Endothelial cell (in vitro differentiated cells): ENCODE results near the gene SLC35F6. TPM values are rescaled to one million over a fixed set of nuclear protein-coding genes. Genes with fewer than 3 reads are reported as not detected.

ENCODE experiments used
- DNase-seq: peaks from one replicate; pipeline ENCODE4 v3.0.0; 2021; ENCODE audit warnings: low spot score
- H3K27ac Mint-ChIP-seq: one replicate; pipeline ENCODE4 v1.8.0; 2021; ENCODE audit warnings: mixed read lengths, inconsistent platforms; ENCODE audit not compliant: unreplicated experiment
- H3K27me3 Mint-ChIP-seq: one replicate; pipeline ENCODE4 v1.8.0; 2021; ENCODE audit warnings: mild to moderate bottlenecking, moderate library complexity, mixed read lengths, inconsistent platforms; ENCODE audit not compliant: unreplicated experiment
- H3K36me3 Mint-ChIP-seq: one replicate; pipeline ENCODE4 v1.8.0; 2021; ENCODE audit warnings: mild to moderate bottlenecking, low read depth, mixed read lengths, inconsistent platforms; ENCODE audit not compliant: unreplicated experiment
- H3K4me1 Mint-ChIP-seq: one replicate; pipeline ENCODE4 v1.8.0; 2021; ENCODE audit warnings: mild to moderate bottlenecking, mixed read lengths, inconsistent platforms; ENCODE audit not compliant: unreplicated experiment
- H3K4me3 Mint-ChIP-seq: one replicate; pipeline ENCODE4 v1.8.0; 2021; ENCODE audit warnings: mild to moderate bottlenecking, mixed read lengths, inconsistent platforms; ENCODE audit not compliant: unreplicated experiment
- H3K9me3 Mint-ChIP-seq: one replicate; pipeline ENCODE4 v1.8.0; 2021; ENCODE audit warnings: mixed read lengths, inconsistent platforms; ENCODE audit not compliant: unreplicated experiment
- CTCF ChIP-seq: fragments of 200-600 bp; sonication (generic); IDR thresholded peaks from one replicate; pipeline ENCODE4 v1.5.0; 2021; ENCODE audit warnings: antibody characterized with exemption; ENCODE audit not compliant: unreplicated experiment
- total RNA-seq: library from RNA; stranded (reverse); fragmentation: NEBNext Ultra II Directional; extraction: Animal tissue kit (Norgen Biotek cat#: 25700); gene quantifications from one replicate; pipeline ENCODE4 v1.2.1, GENCODE V29; 2021; ENCODE audit not compliant: unreplicated experiment

SLC35F6 gene
- total RNA-seq, 1 donor from 2014 or later = 23.8 TPM

DNA sequence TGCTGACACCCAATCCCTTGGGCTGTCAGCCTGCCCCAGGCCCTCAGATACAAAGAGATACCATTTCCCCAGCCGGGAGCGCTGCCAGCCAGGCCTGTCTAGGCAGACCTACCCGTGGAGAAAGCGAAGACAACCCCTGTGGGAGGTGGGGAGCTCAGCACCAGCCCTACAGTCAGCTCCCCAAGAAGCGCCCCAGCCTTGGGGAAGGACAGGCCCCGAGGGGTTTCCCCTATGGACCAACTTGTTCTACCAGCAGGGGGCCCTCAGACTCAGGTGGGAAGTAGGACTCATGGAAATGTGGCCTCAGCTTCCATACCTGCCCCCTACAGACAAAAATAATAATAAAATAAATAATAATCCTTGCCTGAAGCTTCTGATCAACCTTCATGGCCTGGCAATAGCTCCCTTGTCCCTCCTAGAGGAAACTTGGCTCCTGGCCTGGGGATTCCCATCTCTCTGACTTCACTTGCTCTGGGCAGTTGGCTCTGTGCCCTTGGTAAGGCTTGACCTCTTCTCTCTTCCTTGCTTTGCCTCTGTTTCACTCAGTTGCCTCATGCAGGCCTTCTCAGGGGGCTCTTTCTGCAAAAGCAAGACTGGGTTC, 7.0 kb downstream of the SLC35F6 start:
- DNase-seq = peak; percentile 33
- TF ChIP-seq CTCF = peak; percentile 65
- H3K27me3 Mint-ChIP-seq = peaks cover 3% of the 10 kb centered on the region
- H3K27ac Mint-ChIP-seq = no peak overlapping the region
- no peaks in the 10 kb centered on the region for H3K9me3 Mint-ChIP-seq
- no peaks in the 10 kb centered on the region for H3K36me3 Mint-ChIP-seq
- H3K4me1 Mint-ChIP-seq = peaks cover 7% of the 10 kb centered on the region
- H3K4me3 Mint-ChIP-seq = no peak overlapping the region

DNA sequence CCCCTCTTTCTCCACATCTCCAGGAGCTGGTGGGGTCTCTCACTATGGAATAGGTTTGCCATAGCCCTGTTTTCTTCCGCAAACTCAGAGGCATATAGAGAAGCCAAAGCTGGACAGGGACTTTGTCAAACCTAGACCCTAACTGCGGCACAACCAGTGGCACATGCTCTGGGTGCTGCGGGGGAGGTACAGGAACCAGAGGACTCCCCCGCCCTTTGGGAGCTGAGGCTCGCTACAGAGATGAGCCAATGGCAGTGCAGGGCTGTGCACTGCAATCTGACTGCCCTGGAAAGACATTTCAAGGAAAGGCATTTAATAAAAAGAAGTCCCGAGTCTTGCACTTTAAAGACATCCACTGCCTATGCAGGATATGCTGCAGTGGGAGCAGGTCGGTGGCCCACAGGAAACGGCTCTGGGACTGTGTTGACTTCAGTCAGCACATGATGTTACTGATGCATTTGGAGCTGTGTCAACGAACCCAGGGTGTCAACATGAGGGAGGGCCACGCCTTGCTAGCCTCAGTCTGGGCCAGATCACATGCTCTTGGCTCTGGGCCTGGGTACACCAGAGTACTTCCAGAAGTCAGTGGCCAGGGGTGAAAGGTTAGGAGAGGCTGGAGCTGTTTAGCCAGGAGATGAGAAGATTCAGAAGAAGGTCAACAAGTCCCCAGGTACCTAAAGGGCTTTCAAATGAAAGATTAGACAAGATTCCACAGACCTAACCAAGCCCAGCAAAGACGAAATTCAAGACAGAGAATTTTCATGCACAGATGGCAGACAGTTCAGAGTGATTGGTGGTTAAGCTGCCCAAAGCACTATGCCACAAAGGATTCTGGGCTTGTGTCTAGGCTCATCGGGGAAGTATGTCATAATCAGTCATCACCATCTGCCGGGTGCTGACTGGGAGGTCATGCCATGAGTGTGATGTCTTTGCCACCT, 8.2 kb downstream of the SLC35F6 start:
- peaks cover 7% of the 10 kb centered on the region for H3K4me1 Mint-ChIP-seq
- DNase-seq = no peak
- peaks cover 3% of the 10 kb centered on the region for H3K27me3 Mint-ChIP-seq
- no peaks in the 10 kb centered on the region for H3K9me3 Mint-ChIP-seq
- no peak for TF ChIP-seq CTCF
- peaks cover 4% of the 10 kb centered on the region for H3K36me3 Mint-ChIP-seq
- H3K27ac Mint-ChIP-seq = no peak overlapping the region
- no peak overlapping the region for H3K4me3 Mint-ChIP-seq

DNA sequence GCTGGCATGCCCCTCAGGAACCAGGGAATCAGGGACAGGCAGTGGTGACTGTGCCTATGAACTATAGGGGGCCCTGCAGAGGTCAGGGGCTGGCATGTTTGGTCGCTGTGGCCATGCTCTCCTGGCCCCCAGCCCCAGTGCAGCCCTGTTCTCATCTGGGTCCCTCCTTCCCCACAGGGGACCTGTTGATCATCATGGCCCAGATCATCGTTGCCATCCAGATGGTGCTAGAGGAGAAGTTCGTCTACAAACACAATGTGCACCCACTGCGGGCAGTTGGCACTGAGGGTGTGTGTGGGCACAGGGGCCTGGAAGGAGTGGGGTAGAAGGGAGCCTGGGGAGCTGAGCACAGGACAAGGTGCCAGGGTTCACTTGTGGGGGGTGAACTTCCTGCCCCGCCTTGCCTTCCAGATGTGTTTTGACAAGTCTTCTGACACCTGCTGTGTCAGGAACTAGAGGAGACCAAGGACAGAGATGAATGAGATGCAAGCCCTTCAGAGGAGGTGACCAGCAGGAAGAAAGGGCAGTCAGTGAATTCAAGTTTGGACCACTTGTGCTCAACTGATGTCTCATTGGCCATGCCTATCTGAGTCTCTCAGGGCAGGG, 12.2 kb downstream of the SLC35F6 start:
- peaks cover 7% of the 10 kb centered on the region for H3K27me3 Mint-ChIP-seq
- no peak for DNase-seq
- H3K36me3 Mint-ChIP-seq = peaks cover 13% of the 10 kb centered on the region
- H3K4me1 Mint-ChIP-seq = peaks cover 4% of the 10 kb centered on the region
- H3K4me3 Mint-ChIP-seq = no peak overlapping the region
- TF ChIP-seq CTCF = no peak
- H3K27ac Mint-ChIP-seq = no peak overlapping the region
- no peaks in the 10 kb centered on the region for H3K9me3 Mint-ChIP-seq

- no peak for DNase-seq
- TF ChIP-seq CTCF = no peak
- no peak overlapping the region for H3K27ac Mint-ChIP-seq
- no peaks in the 10 kb centered on the region for H3K9me3 Mint-ChIP-seq
- peaks cover 4% of the 10 kb centered on the region for H3K27me3 Mint-ChIP-seq
- peaks cover 13% of the 10 kb centered on the region for H3K36me3 Mint-ChIP-seq
- no peaks in the 10 kb centered on the region for H3K4me1 Mint-ChIP-seq
- H3K4me3 Mint-ChIP-seq = no peak overlapping the region
Measured at GRCh38 chr2:26778098-26778497, 14.0 kb downstream of the SLC35F6 start.
